ENCODE results near the gene GTPBP3.
A peak's percentile ranks its signal among the peaks of the same experiment; 100 is the strongest.
"Not testable (repeated sequence)": the region's sequence is repeated elsewhere in the genome, so short reads cannot be mapped to it uniquely, and the experiment has no call there.

Gene GTPBP3, protein sequence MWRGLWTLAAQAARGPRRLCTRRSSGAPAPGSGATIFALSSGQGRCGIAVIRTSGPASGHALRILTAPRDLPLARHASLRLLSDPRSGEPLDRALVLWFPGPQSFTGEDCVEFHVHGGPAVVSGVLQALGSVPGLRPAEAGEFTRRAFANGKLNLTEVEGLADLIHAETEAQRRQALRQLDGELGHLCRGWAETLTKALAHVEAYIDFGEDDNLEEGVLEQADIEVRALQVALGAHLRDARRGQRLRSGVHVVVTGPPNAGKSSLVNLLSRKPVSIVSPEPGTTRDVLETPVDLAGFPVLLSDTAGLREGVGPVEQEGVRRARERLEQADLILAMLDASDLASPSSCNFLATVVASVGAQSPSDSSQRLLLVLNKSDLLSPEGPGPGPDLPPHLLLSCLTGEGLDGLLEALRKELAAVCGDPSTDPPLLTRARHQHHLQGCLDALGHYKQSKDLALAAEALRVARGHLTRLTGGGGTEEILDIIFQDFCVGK

DNA sequence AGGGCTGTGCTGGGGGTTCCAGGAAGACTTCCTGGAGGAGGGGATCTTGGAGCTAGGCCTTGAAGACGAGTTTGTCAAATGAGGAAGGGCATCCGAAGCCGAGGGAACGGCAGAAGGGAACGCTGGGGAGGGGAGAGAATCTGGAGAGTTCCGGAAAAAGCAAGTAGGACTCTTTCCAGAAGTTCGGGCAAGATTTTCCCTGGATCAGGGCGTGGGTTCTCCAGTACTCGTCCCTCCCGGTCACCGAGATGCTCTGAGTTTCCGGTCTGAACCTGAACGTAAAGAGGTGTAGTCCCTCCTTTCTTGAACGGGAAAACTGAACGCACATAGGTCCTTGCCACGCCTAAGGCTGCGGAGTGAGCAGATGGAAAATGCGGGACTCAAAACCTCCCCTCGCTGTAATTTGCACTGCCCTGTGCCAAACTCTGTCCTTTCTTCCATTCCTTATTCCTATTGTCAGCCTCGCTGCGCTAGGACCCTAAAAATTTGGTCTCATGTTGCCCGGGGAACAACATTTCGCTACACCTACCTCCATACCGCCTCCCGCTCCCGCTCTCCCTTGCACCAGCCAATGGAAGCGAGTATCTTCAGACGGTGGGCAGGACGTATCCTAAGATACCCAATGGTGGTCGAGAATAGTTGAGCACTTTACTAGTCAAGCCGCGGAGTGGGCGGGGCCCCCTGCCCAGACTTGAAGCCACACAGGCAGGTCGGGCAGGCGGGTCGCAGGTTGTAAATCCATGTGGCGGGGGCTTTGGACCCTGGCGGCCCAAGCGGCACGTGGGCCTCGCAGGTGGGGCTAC, at the start of gene GTPBP3:
TSS of gene GTPBP3 (plus strand) at position 682 of the 803 bp plus-strand sequence. CDS start at position 741, 59 bp downstream.
- DNase-seq, result peak; percentile 86

DNA sequence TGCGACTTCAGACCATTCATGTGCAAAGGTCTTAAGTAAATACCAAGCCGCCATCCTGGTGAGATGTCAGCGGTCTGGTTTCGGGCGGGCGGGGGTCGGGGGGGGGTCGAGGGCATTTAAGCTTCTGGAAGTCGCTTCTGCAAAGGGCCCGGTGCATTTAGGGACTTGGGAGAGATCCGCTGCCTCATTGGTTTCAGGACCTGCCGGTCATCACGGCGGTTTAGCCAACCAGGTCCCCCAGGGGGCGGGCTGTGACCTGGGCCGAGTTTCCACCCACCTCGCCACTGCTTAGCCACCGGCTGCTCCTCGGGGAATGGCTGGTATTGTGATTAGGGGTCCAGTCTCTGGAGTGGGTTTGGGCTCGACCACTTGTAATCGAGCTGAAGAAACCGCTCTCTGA, 47.9 kb upstream of the GTPBP3 start:
- DNase-seq, result peak; percentile 5

DNA sequence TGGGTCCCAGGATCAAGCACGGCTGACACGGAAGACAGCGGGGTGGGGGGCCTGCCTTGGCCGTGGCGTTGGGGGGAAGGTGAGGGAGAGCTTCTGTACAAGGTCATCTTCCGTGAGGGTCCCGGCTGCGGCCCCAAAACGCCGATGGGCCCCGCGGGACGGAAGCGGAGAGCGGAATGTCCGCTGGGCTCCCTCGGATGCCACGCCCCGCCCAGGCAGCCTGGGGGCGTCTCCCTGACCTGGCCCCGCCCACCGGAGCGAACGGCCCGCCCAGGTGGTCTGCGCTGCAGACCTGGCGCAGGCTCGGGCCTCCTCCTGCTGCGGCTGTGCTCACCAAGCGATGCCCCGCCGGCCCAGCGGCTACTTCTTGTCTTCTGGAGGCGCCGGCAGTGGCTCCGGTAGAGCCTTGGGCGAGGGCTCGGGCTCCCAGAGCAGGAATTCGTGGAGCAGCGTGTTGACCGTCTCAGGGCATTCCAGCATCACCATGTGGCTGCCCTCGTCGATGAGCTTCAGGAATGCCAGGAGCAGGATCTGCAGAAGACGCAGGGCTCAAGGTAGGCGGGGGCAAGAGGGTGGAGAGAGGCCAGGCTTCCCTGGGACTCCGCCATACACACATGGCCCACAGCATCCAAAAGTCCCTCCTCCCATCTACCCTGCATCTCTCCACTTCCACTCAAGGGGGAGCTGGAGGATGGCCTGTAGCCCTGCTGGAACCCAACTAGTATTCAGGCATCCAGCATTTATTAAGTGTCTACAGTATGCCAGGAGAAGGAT, 44.9 kb upstream of the GTPBP3 start:
- no peak for DNase-seq

DNA sequence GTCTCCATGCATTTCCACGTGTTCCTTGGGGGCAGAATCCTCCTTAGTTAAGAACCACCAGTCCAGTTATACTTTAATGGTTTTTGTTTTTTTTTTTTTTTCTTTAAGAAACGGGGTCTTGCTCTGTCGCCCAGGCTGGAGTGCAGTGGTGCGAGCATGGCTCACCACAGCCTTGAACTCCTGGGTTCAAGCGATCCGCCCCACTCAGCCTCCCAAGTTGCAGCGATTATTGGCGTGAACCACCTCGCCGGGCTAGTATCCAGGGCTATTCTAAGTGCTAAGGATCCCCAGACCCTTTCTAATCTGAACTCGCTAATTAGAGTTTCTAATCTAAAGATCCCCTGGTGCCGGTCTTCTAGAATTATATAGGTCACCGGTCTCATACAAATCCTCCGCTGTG, 43.7 kb upstream of the GTPBP3 start:
- no peak for DNase-seq

DNA sequence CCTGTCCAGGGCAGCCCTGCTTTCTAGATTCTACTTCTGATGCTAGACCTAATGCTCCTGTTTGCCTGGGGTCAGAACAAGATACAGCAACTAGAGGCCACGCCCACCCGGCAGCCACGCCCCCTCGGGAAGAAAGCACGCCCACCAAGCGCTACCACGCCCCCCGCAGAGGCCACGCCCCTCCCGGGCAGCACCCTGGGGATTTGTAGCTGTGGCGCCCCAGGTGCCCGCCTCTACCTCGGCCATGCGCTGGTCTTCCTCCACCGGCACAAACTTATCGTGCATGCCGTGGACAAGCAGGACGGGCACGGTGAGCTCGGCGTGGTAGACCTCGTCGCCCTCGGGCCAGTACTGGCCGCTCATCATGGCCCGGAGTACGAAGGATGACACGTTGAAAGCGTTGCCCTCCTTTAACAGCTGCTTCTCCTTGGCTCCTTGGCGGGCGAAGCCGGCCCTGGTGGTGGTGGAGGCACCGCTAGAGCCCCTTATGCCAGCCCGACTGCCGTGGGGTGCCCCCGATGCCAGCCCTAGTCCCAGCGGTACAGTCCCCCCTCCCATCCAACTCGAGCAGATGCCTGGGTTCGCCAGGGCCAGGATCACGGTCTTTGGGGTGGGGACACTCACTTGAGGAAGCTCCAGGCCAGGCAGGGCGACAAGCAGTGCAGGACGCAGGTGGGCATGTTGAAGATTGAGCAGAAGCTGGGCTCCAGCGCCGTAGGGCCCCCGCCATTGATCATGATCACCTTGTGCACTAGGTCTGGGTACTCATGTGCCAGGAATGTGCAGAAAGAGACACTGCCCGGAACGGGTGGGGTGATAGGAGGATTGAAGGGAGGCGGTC, 43.1 kb upstream of the GTPBP3 start:
- DNase-seq, result no peak

DNA sequence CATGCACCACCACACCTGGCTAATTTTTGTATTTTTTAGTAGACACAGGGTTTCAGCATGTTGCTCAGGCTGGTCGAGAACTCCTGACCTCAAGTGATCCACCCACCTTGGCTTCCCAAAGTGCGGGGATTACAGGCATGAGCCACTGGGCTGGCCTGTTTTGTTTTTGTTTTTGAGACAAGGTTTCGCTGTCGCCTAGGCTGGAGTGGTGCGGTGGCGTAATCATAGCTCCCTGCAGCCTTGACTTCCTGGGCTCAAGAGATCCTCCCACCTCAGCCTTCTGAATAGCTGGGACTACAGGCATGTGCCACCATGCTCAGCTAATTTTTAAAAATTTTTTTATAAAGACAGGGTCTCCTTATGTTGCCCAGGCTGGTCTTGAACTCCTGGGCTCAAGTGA, 41.8 kb upstream of the GTPBP3 start:
- DNase-seq, result not testable (repeated sequence)

DNA sequence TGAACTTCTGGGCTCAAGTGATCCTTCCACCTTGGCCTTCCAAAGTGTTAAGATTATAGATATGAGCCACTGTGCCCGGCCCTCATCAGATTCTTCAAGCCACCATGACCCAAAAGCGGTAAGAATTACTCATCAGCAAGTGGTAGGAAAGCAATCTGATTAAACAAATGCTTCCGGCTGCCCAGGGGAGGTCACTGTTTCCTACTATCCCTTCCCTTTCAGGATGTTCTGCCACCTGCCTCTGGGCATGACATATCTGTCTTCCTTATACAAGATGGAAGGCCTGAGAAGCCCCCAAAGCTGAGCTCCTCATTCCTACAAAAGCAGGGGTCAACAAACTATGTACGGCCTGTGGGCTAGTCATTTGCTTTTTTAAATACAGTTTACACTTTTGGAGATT, 41.1 kb upstream of the GTPBP3 start:
- no peak for DNase-seq

DNA sequence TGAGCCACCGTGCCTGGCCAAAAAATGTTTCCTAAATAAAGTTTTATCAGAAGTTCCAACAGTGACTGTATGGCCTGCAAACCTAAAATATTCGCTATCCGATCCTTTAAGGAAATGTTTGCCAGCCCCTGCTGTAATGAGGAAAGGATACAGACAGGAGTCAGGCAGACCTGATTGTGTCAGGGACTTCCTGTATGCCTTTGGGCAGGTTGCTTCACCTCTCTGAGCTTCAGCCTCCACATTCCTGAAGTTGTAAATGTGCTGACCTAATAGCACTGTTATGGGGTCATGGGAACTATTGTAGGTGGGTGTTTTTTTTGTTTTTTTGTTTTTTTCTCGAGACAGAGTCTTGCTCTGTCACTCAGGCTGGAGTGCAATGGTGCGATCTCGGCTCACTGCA, 40.4 kb upstream of the GTPBP3 start:
- DNase-seq, result no peak

DNA sequence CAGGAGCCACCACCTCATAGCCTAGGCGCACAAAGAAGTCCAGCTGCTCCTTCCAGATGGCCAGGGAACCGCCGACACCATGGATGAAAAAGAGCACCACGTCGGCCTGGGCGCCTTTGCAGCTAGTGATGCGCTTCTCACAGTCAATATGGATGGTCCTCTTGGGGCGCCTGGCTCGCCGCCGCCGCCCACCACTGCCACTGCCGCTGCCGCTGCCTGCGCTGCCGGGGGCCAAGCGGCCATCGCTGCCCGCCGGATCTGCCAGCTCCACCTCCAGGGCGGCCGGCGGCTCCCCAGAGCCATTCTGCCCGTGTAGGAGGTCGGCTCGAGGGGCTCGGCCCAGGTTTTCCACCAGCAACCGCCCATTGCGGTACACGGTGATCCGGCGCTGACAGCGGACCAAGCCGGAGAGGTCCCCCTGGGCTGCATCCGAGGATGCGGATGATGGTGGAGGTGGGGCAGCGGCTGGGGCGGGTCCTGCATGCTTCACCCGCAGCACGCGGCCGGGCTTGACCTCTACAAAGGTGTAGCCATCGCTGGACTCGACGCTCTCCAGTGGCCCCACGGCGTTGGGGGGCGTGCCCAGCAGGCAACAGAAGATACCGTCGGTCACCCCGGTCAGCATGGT, 36.2 kb upstream of the GTPBP3 start:
- DNase-seq, result no peak

DNA sequence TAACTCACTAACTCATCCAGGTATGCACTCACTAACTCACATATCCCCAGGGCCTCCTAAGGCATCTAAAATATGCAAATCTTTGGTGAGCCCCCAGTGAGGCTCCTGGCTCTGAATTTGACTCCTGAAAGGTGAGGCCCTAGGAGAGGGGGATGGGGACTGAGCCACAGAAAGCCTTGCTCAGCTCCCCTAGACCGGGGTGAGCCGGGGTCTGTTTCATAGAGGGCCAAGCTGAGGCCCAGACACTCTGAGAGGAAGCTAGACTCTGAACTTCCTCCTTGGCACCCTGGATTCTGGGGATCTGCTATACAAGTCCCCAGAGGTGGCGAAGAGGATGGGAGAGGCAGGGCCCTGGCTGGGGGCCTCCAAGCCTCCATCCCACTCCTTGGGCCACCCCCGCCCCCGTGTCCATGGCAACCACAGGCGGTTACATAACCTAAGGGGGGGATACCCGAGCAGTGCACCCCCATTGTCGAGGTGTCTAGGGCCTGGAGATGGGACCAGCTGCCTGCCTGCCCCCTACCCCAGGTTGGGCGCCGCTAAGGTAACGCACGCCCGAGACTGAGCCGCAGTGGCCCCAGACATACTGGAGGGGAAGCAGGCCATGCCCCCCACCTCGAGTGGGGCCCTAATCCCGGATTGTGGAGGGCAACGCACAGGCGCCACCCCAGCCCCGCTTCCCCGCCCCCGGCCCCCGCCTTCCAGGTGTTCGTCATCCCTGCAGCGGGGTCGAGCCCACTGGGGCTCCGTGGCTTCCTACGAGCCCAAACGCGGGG, 34.8 kb upstream of the GTPBP3 start:
- no peak for DNase-seq

DNA sequence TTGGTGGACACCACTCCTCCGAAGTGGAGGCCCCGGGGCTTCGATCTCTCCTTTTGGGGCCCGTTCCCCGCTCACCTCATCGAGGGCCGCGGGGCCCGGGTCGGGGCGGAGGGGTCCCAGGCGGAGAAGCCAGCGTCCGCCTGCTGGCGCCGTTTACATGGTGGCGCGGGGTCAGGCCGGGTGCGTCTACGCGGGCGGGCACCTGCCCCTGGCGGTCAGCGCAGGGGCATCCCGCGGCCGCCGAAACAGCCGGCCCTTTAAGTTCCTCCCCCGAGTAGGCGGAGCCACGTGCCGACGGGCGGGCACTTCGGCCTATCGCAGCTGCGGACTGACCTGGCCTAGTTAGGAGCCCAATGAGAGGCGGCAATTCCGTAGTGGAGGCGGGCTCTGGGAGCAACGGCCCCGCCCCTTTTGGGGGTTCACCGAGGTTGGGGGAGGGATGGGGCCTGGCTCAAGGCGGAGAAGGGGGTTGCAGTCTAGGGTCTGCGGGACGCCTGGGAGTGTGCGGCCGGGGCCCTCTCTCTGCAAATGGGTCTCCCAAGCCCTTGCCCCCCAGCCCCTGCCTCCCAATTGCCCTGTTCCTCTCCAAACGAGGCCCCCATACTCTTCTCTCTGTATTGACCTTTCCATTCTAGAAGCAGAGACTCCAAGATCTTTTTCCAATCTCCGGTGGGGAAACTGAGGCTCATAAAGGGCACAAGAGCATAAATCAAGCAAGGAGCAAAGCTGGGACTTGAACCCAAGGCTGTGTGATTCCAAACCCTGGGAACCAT, 34.0 kb upstream of the GTPBP3 start, which contains the start of gene ABHD8:
TSS of gene ABHD8 (minus strand) at position 259 of the 773 bp plus-strand sequence. CDS start 1,809 bp downstream, outside the sequence.
- peak; percentile 76 for DNase-seq

DNA sequence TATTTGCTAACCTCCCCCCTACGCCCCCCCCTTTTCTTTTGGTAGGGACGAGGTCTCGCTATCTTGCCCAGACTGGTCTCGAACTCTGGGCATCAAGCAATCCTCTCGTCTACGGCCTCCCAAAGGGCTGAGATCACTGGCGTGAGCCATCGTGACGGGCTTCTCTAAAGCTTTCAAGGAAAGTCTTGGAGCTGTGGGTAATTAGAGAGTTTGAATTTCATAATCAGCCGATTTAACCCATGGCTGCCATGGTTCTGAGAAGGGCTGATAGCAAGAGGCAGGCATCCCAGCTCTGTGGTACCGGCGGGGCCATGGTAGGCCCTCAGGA, 33.4 kb upstream of the GTPBP3 start:
- DNase-seq, result no peak

DNA sequence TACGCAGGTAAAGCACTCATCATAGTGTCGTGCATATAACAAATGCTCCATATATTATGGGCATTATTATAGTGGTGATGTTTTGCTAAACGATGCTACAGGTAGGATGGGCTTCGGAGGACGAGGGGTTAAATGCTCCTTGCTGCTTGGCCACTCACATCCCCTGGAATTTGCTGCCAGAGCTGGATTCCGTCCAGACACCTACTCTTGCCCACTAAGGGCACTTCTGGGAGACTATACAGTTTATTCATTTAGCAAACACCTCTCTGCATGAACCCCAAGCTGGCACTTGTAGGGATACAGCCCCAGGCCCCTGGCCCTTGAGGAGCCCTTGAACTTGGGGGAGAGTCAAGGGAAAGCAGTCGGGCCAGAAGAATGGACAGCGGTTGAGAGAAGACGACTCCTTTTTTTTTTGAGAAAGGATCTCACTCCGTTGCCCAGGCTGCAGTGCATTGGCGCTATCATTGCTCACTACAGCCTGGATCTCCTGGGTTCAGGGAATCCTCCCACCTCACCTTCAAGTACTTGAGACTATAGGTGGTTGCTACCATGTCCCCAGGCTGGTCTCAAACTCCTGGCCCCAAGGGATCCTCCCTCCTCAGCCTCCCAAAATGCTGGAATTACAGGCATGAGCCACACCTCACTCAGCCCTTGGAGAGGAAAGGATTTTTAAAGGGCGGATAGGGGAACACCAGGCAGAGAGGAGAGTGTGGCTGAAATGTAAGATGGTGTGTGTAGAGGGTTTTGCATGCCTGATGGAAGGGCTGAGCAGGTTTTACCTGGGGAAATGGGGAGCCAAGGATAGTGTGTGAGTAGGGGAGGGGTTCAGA, 32.8 kb upstream of the GTPBP3 start:
- DNase-seq, result no peak

DNA sequence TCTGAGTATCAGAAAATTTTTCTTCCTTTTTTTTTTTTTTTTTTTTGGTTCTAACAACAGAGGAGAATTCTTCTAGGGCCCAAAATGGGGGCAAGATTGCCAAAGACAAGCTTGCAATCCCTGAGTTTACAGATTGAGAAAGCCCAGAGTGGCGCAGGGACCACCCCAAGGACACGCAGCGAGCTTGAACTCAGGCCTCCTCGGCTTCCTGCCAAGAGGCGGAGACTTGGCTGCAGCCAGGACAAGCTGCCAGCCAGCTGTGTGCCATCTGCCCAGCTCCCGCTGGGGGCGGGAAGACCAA, 32.2 kb upstream of the GTPBP3 start:
- no peak for DNase-seq

DNA sequence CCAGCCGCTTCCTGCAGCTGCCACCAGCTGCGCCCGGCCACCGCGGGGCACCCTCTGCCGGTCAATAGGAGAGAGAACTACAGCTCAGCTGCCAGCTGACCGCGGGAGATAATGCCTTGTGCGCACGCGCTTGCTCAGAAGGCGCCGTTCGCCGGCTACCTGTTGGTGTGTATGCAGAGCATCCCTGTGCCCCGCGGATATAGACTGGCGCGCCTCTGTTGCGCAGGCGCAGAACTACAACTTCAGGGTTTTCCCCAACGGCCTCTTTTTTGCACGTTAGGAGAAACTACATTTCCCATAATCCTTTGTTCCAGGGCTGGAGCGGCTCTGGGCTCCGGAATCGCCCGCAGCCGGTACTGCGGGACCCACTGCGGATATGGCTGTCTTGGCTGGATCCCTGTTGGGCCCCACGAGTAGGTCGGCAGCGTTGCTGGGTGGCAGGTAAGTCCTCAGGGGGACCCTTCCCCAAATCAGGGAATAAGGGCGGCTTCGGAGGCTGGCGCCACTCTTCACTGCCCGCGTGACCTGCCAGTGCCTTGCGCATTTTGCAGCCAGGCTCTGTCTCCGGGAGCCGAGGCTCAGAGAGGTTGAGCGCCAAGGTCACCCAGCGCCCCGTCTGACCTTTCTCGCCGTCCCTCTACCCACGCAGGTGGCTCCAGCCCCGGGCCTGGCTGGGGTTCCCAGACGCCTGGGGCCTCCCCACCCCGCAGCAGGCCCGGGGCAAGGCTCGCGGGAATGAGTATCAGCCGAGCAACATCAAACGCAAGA, 31.7 kb upstream of the GTPBP3 start, which contains the start of gene MRPL34:
TSS of gene MRPL34 (plus strand) at position 356 of the 768 bp plus-strand sequence. CDS start at position 377, 21 bp downstream.
- peak; percentile 97 for DNase-seq

DNA sequence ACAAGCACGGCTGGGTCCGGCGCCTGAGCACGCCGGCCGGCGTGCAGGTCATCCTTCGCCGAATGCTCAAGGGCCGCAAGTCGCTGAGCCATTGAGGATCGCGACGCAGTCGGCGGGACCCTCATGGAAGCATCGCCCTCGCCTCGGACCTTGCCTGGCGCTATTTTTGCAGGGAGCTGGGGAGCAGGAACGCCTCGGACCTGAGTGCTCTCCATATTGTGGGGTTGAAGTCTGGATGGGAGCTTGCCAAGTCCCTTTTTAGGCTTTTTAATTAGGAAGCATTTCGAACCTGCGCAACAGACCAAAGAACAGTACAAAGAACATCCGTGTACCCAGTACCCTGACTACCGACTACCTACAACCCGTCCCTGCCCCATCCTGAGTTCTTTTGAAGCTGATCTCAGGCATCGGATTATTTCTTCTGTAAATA, 31.1 kb upstream of the GTPBP3 start:
- DNase-seq, result no peak

DNA sequence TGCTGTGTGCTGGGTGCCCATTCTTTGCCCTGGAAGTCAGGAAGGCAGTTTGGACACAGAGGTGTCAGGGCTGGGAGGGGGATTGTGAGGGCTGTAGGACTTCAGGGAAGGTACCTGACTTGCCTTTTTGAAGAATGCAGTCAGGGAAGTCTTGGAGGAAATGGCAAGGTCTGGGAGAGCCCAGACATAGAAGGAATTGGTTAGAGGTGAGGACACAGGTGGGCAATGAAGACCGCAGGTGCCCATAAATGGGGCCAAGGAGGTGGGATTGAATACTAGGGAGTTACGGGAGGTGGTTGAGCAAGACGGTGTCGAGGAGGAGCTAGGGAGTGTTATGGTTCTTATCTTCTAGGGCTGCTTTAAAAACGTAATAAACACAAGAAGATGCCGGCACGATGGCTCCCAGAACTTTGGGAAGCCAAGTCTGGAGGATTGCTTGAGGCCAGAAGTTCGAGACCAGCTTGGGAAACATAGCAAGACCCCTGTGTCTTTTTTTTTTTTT, 29.4 kb upstream of the GTPBP3 start:
- no peak for DNase-seq

Measured in NCI-H2227 treated with DMSO at 0.1 percent for 48 hours (cell line).